SKM-1 treated with dmso at 0.1 percent for 144 hours (cell line): ENCODE results near the gene SIVA1.

Source experiments
- DNase-seq: peaks from one replicate; lab custom pipeline; 2025; ENCODE audit not compliant: unreplicated experiment; lab: John Stamatoyannopoulos, UW

SIVA1 gene

DNA sequence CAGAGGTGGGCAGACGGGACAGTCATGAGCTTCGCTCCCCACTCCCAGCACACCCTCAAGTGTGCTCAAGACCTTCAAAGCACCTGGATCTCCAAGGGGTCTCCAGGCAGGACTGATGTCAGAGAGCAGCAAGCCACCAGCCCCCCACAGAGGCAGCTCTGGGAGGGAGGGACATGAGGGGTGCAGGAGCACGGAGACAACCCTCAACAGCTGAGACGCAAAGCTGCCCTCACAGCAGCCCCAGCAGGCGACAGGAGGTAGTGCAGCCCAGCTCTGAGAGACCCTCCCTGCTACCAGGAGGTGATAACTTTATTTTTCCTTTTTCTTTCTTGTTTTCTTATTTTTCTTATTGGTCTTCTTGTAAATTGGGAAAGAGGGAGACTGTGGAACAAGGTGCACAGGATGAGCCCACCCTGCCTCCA lies 17.9 kb downstream of the SIVA1 start:
- no peak for DNase-seq

DNA sequence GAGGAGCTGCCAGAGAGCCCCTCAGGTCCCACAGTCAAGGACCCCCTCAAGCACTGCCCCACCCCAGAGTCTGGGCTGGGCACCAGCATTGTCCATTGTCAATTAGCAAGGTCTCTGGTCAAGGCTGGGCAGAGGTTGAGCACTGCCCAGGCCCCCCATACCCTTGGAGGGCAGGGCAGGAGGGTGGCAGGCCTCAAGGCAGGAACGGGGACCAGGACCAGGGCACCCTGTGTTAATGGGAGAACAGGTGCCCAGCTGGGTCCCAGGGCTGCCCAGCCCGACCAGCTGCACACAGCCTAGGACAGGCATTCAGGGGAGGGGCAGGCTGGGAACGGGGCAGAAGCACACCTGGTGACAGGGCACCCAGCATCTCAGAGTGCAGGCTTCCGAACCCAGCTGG lies 18.4 kb downstream of the SIVA1 start:
- no peak for DNase-seq

DNA sequence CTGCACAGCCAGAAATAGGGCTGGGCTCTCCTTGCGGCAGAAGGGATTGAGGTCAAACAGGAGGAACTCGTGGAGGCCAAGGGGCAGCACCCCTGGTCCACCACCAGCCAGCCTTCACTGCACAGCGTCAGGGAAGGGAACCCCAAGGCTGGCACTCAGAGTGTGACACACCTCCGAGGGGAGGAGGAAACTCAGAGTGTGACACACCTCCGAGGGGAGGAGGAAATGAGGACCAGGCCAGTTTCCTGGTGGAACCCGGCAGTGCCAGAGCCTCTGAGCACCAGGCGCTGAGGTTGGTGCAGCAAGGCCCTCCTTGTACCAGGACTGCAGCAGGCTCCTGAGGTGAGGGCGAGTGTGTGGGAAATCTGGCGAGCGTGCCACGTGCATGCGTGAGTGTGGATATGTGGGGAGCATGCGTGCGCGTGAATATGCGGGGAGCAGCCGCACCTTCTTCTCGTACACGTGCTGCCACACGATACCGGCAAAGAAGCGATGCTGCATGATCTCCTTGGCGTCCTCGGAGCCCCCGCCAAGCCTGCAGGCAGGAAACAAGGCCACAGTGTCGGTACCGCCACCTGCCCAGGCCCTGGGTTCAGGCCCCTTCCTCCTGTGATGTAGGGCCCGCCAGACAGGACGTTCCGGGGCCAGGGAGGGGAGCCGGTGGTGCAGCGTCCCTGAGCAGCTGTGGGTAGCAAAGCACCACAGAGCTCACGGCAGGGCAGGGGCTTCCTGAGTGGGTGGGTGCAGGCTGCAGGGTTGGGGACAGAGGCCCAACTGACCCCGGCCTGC lies 19.2 kb downstream of the SIVA1 start:
- DNase-seq: no peak

DNA sequence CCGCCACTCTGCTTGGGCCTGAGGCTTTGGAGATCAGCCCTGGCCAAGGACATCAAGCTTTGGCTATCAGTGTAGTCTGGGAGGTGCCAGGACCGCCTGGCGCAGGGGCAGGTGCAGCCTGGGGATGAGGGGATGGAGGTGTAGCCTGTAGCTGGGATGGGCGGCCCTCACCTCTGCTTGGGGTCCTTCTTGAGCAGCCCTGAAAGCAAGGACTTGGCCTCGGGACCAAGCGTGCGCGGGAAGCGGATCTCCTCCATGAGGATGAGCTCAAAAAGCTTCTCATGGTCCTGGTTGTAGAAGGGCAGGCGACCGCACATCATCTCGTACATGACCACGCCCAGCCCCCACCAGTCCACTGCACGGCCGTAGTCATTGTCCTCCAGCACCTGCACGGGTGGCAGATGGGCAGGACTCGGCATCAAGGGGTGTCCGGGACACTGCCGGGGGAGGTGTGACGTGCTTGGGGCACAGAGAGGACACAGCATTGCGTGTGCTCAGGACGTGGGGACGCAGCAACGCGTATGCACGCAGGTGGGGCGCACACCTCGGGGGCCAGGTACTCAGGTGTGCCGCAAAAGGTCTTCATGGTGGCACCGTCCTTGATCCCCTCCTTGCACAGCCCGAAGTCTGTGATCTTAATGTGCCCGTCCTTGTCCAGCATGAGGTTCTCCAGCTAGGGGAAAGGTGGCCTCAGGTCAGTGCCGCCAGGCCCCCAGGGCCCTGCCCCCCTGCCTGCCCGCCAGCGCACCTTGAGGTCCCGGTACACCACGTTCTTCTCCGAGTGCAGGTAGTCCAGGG lies 20.0 kb downstream of the SIVA1 start:
- DNase-seq: no peak

DNA sequence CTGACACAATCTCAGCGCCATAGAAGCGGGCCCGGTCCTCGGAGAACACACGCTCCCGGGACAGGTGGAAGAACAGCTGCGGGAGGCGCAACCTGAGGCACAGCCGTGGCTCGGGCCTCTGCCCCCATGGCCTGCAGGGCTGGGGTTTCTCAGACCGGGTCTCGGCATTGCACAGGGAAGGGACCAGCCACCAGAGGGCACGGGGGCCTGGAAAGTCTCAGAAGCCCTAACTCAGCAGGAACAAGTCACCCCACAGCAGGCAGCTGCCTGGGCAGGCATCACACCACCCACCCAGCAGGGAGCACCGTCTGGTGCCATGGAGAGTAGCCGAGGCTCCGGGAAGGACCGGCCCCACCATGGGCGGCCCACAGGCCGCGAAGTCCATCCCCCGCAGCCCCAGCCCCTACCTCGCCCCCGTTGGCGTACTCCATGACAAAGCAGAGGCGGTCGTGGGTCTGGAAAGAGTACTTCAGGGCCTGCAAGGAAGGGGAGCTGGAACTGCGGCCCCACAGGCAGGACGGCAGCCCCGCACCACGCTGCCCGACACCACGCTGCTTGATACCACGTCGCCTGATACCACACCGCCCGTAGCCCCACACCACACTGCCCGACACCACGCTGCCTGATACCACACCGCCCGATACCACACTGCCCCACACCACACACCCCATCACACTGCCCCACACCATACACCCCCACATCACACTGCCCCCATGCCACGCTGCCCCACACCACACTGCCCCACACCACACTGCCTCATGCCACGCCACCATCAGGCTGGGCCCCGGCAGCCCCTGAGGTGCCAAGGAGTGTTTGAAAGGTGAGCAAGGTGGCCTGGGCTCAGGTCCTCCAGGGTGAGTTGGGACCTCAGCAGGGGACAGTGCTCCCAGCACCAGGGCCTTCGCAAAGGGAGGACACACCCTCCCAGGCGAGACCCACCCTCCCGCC lies 20.8 kb downstream of the SIVA1 start:
- no peak for DNase-seq

DNA sequence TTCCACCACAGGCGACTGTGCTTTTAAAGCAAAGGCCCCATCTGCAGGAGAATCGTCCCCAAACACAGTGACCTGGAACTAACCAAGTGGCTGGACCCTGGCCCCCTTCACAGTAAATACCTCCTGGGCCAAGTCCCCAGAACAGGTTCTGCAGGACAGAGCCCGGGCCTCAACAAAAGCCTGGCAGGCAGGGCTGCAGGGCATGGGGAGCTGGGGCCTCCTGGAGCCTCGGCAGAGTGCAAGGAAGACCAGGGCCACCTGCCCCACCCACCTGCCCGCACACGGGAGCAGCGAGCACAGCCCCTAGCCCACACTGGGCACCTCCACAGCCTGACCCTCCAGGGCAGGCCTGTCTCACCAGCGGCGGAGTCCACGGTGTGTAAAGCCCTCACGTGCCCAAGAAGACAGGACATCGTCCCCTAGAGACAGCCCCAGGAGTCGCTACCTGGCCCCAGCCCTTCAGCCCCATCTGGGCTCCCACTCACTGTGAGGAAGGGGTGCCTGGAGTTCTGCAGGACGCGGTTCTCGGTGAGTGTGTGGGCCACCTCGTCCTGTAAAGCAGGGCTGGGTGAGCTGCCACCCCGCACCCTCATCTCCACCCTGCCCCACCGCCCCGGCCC lies 21.6 kb downstream of the SIVA1 start:
- no peak for DNase-seq

DNA sequence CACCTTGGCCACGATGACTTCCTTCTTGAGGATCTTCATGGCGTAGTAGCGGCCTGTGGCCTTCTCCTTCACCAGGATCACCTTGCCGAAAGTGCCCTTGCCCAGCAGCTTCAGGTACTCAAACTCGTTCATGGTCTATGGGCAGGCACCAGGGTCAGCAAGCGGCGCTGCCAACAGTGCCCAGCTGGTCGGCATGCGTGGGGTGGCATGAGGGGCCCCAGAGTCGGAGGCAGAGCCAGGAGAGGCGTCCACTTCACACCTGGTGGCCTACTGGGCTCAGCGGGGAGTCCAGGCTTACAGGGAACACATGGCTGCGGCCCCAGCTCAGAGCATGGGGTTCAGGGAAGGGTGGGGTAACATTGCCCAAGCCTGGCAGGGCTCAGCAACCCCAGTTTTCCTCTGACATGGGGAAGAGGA lies 22.1 kb downstream of the SIVA1 start:
- DNase-seq: no peak

DNA sequence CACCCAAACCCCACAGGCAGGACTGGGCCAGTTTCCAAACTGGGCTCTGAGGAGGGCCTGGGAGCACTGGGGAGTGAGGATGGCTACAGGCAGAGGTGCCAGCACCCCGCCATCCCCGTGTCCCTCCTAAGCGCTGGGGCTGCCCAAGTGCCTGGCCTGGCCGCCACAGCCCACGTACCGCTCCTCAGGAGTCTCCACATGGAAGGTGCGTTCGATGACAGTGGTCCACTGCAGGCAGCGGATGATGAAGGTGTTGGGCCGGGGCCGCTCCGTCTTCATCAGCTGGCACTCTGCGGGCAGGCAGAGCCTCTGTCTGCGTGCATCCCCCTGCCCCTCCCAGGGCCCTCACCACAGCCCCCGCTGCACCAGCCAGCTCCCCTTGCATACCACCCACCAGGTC lies 23.5 kb downstream of the SIVA1 start:
- no peak for DNase-seq

DNA sequence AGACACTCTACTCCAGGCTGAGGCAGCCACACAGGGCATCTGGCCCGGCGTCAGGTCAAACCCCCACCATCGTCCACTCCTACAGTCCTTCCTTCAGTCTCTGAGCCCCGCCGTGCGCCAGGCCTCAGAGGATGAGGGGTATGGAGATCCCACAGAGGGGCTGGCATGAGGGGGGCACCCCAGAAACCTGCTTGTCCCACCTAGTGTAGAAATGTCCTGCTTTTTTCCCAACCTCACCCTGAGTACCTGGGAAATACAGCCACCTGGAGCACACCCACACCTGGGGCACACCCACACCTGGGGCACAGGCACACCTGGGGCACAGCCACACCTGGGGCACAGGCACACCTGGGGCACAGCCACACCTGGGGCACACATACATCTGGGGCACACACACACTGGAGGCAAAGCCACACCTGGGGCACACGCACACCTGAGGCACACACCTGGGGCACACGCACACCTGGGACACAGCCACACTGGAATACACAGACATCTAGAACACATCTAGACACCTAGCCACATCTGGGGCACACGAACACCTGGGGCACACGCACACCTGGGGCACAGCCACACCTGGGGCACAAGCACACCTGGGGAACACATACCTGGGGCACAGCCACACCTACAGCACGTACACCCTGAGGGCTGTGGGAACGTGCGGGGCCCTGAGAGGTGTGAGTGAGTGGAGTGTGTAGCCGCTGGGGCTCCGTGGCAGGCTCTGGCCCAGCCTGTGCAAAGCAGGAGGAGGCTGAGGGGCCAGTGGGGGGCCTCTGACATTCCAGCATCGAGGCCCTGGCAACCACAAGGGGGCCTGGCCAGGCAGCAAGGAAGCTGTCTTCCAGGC lies 24.2 kb downstream of the SIVA1 start:
- no peak for DNase-seq

DNA sequence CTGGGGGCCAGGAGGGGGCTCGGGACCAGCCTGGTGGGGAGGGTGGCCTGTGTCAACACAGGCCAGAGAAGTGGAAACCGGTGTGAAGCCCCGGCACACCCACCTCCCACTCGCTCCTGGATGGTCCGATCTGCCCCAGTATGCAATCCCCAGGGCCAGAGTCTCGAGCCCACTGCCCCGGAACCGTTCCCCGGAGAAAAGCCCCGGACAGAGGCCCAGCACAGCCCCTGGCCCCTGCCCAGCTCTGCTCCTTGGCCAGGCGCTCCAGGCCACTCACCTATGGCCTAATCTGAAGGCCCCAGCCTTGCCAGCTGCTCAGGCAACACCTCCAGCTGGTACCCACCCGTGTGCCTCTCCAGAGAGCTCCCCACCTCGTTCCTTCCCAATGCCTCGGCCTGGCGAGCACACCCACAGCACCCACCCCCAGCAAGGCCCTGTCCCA lies 24.9 kb downstream of the SIVA1 start:
- no peak for DNase-seq

DNA sequence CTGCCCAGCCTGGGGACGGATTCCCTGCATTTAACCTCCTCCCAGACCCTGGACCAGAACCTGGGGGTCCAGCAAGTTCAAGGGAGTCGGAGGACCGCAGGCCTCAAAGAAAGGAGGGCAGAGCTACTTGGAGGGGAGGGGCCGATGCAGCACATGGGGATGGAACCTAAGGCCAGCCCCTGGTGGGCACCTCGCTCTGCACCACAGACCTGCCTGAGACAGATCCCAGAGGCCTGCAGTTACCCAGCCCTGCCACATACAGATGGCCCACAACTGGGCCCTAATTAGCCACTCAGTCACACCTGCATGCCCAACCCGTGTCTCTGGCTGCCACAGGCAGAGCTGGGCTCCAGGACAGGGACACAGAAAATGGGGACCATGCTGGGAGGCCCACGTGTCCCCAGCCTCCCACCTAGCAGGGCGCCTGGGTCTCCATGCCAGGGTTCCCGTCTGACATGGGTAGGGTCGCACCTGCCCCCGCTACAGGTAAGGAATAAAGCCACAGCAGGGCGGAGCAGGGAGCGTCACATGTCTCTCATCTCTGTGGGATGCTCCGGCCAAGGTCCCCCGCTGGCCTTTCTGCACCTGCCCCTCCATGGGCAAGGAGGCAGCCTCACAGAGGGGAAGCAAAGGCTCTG lies 25.9 kb downstream of the SIVA1 start:
- DNase-seq: no peak

DNA sequence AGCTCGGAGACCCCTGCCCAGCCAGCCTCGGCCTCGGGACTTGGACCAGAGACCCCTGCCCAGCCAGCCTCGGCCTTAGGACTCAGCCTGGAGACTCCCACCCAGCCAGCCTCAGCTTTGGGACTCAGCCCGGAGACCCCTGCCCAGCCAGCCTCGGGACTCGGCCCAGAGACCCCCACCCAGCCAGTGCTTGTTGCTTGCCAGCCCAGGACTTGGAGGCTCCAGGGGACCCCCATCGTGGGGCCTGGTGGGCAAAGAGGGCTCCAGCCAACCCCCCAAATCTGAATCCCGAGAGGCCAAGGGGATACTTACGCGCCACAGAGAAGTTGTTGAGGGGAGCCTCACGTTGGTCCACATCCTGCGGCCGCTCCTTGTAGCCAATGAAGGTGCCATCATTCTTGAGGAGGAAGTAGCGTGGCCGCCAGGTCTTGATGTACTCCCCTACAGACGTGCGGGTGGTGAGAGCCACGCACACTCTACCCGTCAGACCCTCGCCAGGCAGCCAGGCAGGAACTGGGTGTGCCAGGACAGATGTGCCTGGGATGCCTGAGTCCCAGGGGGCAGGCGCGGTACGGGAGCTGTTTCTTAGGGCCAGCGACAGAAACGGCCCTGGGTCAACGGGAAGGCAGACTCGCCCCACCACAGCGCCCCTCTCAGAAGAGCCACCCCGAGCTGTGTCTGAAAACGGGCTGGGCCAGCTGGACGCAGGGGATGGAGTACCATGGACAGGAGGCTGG lies 27.0 kb downstream of the SIVA1 start:
- no peak for DNase-seq

DNA sequence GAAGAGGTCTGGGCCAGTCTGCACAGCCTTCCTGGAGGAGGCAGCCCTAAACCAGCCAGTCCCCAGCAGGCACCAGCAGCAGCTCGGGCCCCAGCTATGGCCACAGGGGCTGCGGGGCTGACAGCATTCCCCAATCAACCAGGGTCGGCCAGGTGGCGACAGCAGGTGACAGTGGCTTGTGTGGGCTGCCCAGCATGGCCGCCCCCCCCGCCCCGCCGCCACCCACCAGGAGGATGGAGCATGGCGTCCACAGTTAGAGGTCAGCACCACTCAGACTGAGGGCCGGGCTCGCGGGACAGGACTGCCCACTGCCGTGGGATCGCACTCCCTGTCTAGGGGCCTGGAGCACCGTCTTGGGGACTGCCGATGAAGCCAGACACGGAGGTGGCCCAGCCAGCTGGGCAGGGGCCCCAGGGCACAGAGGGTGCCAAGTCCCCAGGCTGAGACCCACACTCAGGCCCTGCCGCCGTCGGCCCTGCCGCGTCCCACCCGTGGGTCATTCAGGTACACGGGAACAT lies 27.6 kb downstream of the SIVA1 start:
- no peak for DNase-seq

DNA sequence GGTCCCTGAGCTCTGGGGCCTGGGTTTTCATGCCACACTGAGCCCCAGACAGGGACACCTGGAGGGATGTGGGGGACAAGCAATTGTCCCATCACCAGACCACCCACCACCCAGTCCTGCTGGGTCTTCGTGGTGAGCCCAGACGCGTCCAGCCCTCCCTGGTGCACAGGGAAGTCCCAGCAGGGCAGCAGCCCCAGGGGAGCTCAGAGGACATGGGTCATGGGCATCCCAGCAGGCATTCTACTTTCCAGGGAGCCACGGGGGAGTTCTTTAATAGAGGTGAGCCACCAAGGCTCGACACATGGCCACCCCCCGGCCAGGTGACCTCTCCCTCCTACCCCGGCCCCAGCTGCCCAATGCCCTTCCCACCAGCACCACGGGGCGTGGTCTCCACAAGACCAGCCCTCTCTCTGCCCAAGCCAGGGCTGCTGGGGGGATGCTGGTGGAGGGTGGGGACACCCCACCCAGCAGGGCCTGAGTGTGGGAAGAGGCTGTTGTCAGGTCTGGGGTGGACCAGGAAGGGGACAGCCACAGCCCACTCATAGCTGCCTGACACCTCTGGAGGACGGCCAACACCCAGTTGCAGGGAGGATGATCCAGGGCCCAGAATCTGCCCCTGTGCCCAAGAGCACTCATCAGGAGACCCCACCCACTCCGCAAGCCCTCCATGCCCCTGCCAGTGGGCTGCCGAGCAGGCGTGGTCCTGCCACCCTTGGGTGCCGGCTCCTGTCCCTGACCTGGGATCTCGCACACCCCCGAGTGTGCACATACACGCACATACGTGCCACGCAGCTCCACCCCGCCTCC lies 28.5 kb downstream of the SIVA1 start:
- no peak for DNase-seq

DNA sequence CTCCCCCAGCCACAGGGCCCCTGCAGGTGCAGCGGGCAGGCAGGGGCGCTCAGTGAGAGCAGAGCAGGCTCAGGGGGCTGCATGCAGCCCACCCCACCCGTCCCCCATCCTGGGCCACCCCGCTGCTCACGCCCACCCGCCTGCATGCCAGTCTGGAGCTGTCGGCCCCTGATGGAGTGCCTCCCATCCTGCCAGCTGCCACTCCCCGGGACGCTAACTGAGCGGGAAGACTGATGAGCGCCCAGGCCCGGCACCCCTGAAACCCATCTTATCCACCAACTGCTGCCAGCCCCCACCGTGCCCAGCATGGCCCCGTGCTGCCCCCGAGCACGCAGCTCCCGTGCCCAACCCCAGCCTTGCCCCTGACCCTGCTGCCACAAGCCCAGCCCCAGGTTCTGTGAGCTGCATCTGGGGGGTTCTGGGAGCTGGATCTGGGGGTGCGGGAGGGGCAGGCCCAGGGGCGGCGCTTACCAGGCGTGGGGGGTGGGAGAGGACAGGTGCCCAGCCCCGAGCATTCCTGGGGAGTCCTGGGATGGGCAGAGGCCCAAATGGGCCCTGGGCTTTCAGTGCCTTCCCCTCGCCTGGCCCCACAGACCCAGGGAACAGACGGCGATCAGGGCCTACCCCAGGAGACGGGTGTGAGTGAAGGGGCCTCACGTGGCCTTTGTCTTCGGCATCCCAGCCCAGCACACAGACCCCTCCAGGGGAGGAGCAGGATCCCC lies 29.3 kb downstream of the SIVA1 start:
- DNase-seq: no peak

DNA sequence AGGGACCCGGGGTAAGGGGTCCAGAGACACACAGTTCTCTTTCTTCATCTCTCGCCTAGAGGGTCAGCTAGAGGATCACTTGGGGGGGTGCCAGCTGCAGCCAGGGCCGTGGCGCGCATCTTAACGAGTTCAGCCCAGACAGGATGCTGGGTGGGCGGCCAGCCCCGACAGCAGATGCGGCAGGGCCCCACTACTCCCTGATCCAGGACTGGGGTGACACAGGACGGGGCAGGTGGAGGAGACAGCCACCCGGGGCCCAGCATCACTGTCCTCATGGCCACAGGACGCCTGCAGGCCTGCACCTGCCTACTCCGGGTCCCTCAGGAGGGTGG lies 29.8 kb downstream of the SIVA1 start:
- DNase-seq: no peak
